H9 (cell line): ENCODE results near the gene LNPEP. TPM values are rescaled to one million over a fixed set of nuclear protein-coding genes. Genes with fewer than 3 reads are reported as not detected.

Experiments used
- DNase-seq: peaks from one replicate; pipeline ENCODE4 v3.0.0-alpha.2; 2017
- H2AFZ ChIP-seq: one replicate; pipeline ENCODE4 v1.6.1; 2013; ENCODE audit warnings: mild to moderate bottlenecking, low read length, control low read depth, moderate library complexity
- H2AK5ac ChIP-seq: 2 replicates; pipeline ENCODE4 v1.6.1; 2013; ENCODE audit warnings: low read length, control low read depth, mixed read lengths; ENCODE audit not compliant: insufficient read length
- H2BK120ac ChIP-seq: one replicate; pipeline ENCODE4 v1.6.1; 2013; ENCODE audit warnings: low read depth, mild to moderate bottlenecking, low read length, control low read depth, inconsistent platforms; ENCODE audit not compliant: poor library complexity, severe bottlenecking
- H2BK12ac ChIP-seq: 2 replicates; pipeline ENCODE4 v1.6.1; 2013; ENCODE audit warnings: low read length, control low read depth, mixed read lengths, low read depth; ENCODE audit not compliant: insufficient read length
- H2BK15ac ChIP-seq: 2 replicates; pipeline ENCODE4 v1.6.1; 2013; ENCODE audit warnings: low read depth, low read length, control low read depth
- H2BK20ac ChIP-seq: one replicate; pipeline ENCODE4 v1.6.1; 2013; ENCODE audit warnings: low read depth, mild to moderate bottlenecking, low read length, control low read depth, inconsistent platforms; ENCODE audit not compliant: poor library complexity, severe bottlenecking
- H2BK5ac ChIP-seq: 2 replicates; pipeline ENCODE4 v1.6.1; 2013; ENCODE audit warnings: low read length, control low read depth, mixed read lengths; ENCODE audit not compliant: insufficient read length
- H3K14ac ChIP-seq: 2 replicates; pipeline ENCODE4 v1.6.1; 2013; ENCODE audit warnings: low read length, control low read depth; ENCODE audit not compliant: insufficient read depth
- H3K18ac ChIP-seq: 2 replicates; pipeline ENCODE4 v1.6.1; 2013; ENCODE audit warnings: low read depth, mild to moderate bottlenecking, mixed read lengths, low read length, control low read depth; ENCODE audit not compliant: insufficient read length
- H3K23ac ChIP-seq: 2 replicates; pipeline ENCODE4 v1.6.1; 2013; ENCODE audit warnings: low read length, control low read depth, mixed read lengths, low read depth; ENCODE audit not compliant: insufficient read length
- H3K23me2 ChIP-seq: 2 replicates; pipeline ENCODE4 v1.6.1; 2013; ENCODE audit warnings: low read depth, mild to moderate bottlenecking, mixed read lengths, low read length, control low read depth; ENCODE audit not compliant: insufficient read length, poor library complexity, severe bottlenecking
- H3K27ac ChIP-seq: 2 replicates; pipeline ENCODE4 v1.5.1; 2013; ENCODE audit warnings: low read length, control low read depth, mixed read lengths, low read depth; ENCODE audit not compliant: insufficient read length
- H3K27me3 ChIP-seq: 2 replicates; pipeline ENCODE4 v1.6.1; 2013; ENCODE audit warnings: low read length, control low read depth, inconsistent platforms; ENCODE audit not compliant: insufficient read depth
- H3K4ac ChIP-seq: 2 replicates; pipeline ENCODE4 v1.6.1; 2013; ENCODE audit warnings: low read depth, mild to moderate bottlenecking, control low read depth, inconsistent platforms, low read length, moderate library complexity
- H3K4me1 ChIP-seq: 2 replicates; pipeline ENCODE4 v1.6.1; 2013; ENCODE audit warnings: low read length, control low read depth, inconsistent platforms; ENCODE audit not compliant: insufficient read depth
- H3K4me2 ChIP-seq: 2 replicates; pipeline ENCODE4 v1.6.1; 2013; ENCODE audit warnings: low read length, control low read depth, mixed read lengths; ENCODE audit not compliant: insufficient read length, insufficient read depth
- H3K56ac ChIP-seq: 2 replicates; pipeline ENCODE4 v1.6.1; 2013; ENCODE audit warnings: low read depth, mild to moderate bottlenecking, mixed read lengths, low read length, control low read depth; ENCODE audit not compliant: insufficient read length
- H3K79me1 ChIP-seq: 2 replicates; pipeline ENCODE4 v1.6.1; 2013; ENCODE audit warnings: low read depth, mild to moderate bottlenecking, moderate library complexity, low read length, control low read depth, inconsistent platforms; ENCODE audit not compliant: insufficient read depth, poor library complexity, severe bottlenecking
- H3K79me2 ChIP-seq: 2 replicates; pipeline ENCODE4 v1.6.1; 2013; ENCODE audit warnings: low read length, control low read depth, inconsistent platforms; ENCODE audit not compliant: insufficient read depth
- H3K9ac ChIP-seq: 2 replicates; pipeline ENCODE4 v1.6.1; 2013; ENCODE audit warnings: low read length, control low read depth, mixed read lengths; ENCODE audit not compliant: insufficient read length; ENCODE audit errors: extremely low read depth
- H3K9me3 ChIP-seq: one replicate; pipeline ENCODE4 v1.6.1; 2013; ENCODE audit warnings: low read depth, low read length, inconsistent platforms; ENCODE audit not compliant: control insufficient read depth
- H3T11ph ChIP-seq: one replicate; pipeline ENCODE4 v1.6.1; 2013; ENCODE audit warnings: mild to moderate bottlenecking, low read length, control low read depth, inconsistent platforms
- H4K20me1 ChIP-seq: one replicate; pipeline ENCODE4 v1.6.1; 2013; ENCODE audit not compliant: control insufficient read depth, insufficient read length, insufficient read depth
- H4K5ac ChIP-seq: 2 replicates; pipeline ENCODE4 v1.6.1; 2013; ENCODE audit warnings: low read depth, mild to moderate bottlenecking, mixed read lengths, low read length, control low read depth; ENCODE audit not compliant: insufficient read length
- H4K8ac ChIP-seq: replicated peaks from 2 replicates; pipeline ENCODE4 v1.6.1; 2013; ENCODE audit warnings: low read length, control low read depth, mixed read lengths, low read depth; ENCODE audit not compliant: insufficient read length
- H4K91ac ChIP-seq: 2 replicates; pipeline ENCODE4 v1.6.1; 2013; ENCODE audit warnings: low read depth, mild to moderate bottlenecking, moderate library complexity, mixed read lengths, low read length, control low read depth; ENCODE audit not compliant: insufficient read length
- H3K27ac Mint-ChIP-seq, 3 experiments: 2 replicates in 2 of 3; 3 replicates in 1 of 3; pipeline ENCODE4 v1.8.0; 2020 to 2021; ENCODE audit warnings: mixed read lengths in 3 of 3, mild to moderate bottlenecking in 1 of 3, moderate library complexity in 1 of 3
- H3K27me3 Mint-ChIP-seq: 2 replicates; pipeline ENCODE4 v1.8.0; 2021; ENCODE audit warnings: low read depth, mild to moderate bottlenecking, moderate library complexity, mixed read lengths
- H3K36me3 Mint-ChIP-seq, 3 experiments: 2 replicates in 2 of 3; 3 replicates in 1 of 3; pipeline ENCODE4 v1.8.0; 2020 to 2021; ENCODE audit warnings: low read depth in 3 of 3, mixed read lengths in 3 of 3; ENCODE audit not compliant: insufficient read depth in 1 of 3
- H3K4me1 Mint-ChIP-seq, 2 experiments: 2 replicates each; pipeline ENCODE4 v1.8.0; 2020; ENCODE audit warnings: mixed read lengths in 2 of 2
- H3K4me3 Mint-ChIP-seq, 2 experiments: 2 replicates in 1 of 2; 3 replicates in 1 of 2; pipeline ENCODE4 v1.8.0; 2020 to 2021; ENCODE audit warnings: mild to moderate bottlenecking in 2 of 2, mixed read lengths in 2 of 2, moderate library complexity in 1 of 2
- H3K9me3 Mint-ChIP-seq, 2 experiments: 2 replicates in 1 of 2; 3 replicates in 1 of 2; pipeline ENCODE4 v1.8.0; 2020; ENCODE audit warnings: mild to moderate bottlenecking in 2 of 2, mixed read lengths in 2 of 2, moderate library complexity in 1 of 2
- WGBS: extraction: QIAGEN DNeasy Blood & Tissue Kit; methylation state at CpG from one replicate; pipeline ENCODE4 v1.1.7; 2013; ENCODE audit warnings: missing lambda C conversion rate, low lambda C conversion rate, mixed read lengths; ENCODE audit not compliant: insufficient read length; ENCODE audit errors: extremely low coverage; 5-methylcytosine and 5-hydroxymethylcytosine counted together
- total RNA-seq: library from RNA; stranded (reverse); gene quantifications from 2 replicates; pipeline ENCODE4 v1.2.1, GENCODE V29; 2021
- TF ChIP-seq, protein P1 (sequence below): fragments of 200-600 bp; sonication (generic); conservative IDR thresholded peaks from 3 replicates; pipeline ENCODE4 v1.8.0; 2021; ENCODE audit warnings: antibody characterized with exemption, mild to moderate bottlenecking

Gene LNPEP
- total RNA-seq, 1 experiment from 2014 or later: 4.1 TPM

DNA sequence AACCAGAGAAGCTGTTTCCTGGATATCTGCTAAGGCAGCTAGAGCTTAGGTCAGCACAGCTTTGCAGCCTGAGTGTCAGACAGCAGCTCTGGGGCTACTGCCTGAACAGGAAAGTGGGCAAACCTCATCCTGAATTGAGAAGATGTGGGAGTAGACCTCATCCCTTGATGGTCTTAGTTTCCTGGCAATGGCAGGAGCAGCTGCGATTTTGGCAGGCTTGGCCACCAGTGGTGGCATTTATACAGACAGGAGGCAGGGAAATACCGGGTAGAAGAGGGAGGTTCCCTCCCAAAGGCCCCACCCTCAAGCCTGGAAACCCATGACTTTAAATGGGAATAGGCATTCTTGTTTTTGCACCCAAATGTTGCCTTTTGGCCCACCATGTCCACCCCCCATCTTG, 136.8 kb downstream of the LNPEP start:
- H2AK5ac ChIP-seq: no peak overlapping the region
- no peak overlapping the region for H2BK5ac ChIP-seq
- H3K79me1 ChIP-seq: no peaks in the 10 kb centered on the region
- H3K14ac ChIP-seq: no peak overlapping the region
- no peak overlapping the region for H3K9ac ChIP-seq
- no peak overlapping the region for H3K4ac ChIP-seq
- H3K4me1 Mint-ChIP-seq: no peaks in the 10 kb centered on the region; a peak in 1 of 4 replicates
- H3K9me3 Mint-ChIP-seq: no peaks in the 10 kb centered on the region
- H2BK15ac ChIP-seq: no peak overlapping the region
- no peak overlapping the region; a peak in 1 of 7 replicates for H3K27ac Mint-ChIP-seq
- H4K20me1 ChIP-seq: no peaks in the 10 kb centered on the region
- no peaks in the 10 kb centered on the region for H3K79me2 ChIP-seq
- H3K27me3 ChIP-seq: no peaks in the 10 kb centered on the region
- H3K56ac ChIP-seq: no peak overlapping the region
- H3K4me1 ChIP-seq: 0 out of 2 replicates have a peak, but pooled peaks cover 3% of the 10 kb centered on the region
- H4K8ac ChIP-seq: no peak overlapping the region
- H4K91ac ChIP-seq: no peak overlapping the region
- H3K9me3 ChIP-seq: no peaks in the 10 kb centered on the region
- no peak overlapping the region for H3K27ac ChIP-seq
- no peak overlapping the region for H2AFZ ChIP-seq
- no peak overlapping the region for H2BK20ac ChIP-seq
- H3K23ac ChIP-seq: no peak overlapping the region
- no peak overlapping the region for H2BK120ac ChIP-seq
- no peak overlapping the region for H3K4me2 ChIP-seq
- H3K27me3 Mint-ChIP-seq: no peaks in the 10 kb centered on the region
- no peak overlapping the region for H4K5ac ChIP-seq
- TF ChIP-seq, protein P1, sequence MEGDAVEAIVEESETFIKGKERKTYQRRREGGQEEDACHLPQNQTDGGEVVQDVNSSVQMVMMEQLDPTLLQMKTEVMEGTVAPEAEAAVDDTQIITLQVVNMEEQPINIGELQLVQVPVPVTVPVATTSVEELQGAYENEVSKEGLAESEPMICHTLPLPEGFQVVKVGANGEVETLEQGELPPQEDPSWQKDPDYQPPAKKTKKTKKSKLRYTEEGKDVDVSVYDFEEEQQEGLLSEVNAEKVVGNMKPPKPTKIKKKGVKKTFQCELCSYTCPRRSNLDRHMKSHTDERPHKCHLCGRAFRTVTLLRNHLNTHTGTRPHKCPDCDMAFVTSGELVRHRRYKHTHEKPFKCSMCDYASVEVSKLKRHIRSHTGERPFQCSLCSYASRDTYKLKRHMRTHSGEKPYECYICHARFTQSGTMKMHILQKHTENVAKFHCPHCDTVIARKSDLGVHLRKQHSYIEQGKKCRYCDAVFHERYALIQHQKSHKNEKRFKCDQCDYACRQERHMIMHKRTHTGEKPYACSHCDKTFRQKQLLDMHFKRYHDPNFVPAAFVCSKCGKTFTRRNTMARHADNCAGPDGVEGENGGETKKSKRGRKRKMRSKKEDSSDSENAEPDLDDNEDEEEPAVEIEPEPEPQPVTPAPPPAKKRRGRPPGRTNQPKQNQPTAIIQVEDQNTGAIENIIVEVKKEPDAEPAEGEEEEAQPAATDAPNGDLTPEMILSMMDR: no peak
- H3K18ac ChIP-seq: no peak overlapping the region
- H3K36me3 Mint-ChIP-seq: no peaks in the 10 kb centered on the region; a peak in 1 of 7 replicates
- H3K4me3 Mint-ChIP-seq: no peak overlapping the region
- no peak for DNase-seq
- no peak overlapping the region for H2BK12ac ChIP-seq
- no CpG with 5 or more reads among the region's 2 CpGs for WGBS
- H3K23me2 ChIP-seq: no peaks in the 10 kb centered on the region
- H3T11ph ChIP-seq: no peak overlapping the region
